Prostate gland (tissue), 2 donors: ENCODE measurements around the gene UNC5C. TPM values are rescaled to one million over a fixed set of nuclear protein-coding genes. Genes with fewer than 3 reads are reported as not detected.

ENCODE experiments used
- DNase-seq: peaks from one replicate; pipeline ENCODE4 v3.0.0-alpha.2; 2019; ENCODE audit warnings: low spot score
- H3K27ac ChIP-seq, 2 donors: fragments of 200-600 bp; sonication (generic); 2 replicates each; pipeline ENCODE4 v1.5.1; 2017 to 2019
- H3K27me3 ChIP-seq: fragments of 200-600 bp; sonication (generic); replicated peaks from 2 replicates; pipeline ENCODE4 v1.5.1; 2019; ENCODE audit not compliant: insufficient read depth
- H3K36me3 ChIP-seq, 2 donors: fragments of 200-600 bp; sonication (generic); 1 replicate in 1 of 2; 2 replicates in 1 of 2; pipeline versions ENCODE4 v1.5.1 to v1.8.1; 2017 to 2019
- H3K4me1 ChIP-seq: fragments of 200-600 bp; sonication (generic); replicated peaks from 2 replicates; pipeline ENCODE4 v1.5.1; 2019
- H3K4me3 ChIP-seq, 2 donors: fragments of 200-600 bp; sonication (generic); 2 replicates each; pipeline ENCODE4 v1.5.1; 2017 to 2019
- H3K9me3 ChIP-seq: fragments of 200-600 bp; sonication (generic); 2 replicates; pipeline ENCODE4 v1.5.1; 2017
- POLR2A ChIP-seq: fragments of 450-650 bp; IDR thresholded peaks from one replicate; pipeline ENCODE4 v1.6.1; 2016; ENCODE audit warnings: antibody characterized with exemption, mild to moderate bottlenecking
- POLR2AphosphoS5 ChIP-seq: sonication (generic); formaldehyde crosslinking; IDR thresholded peaks from one replicate; pipeline ENCODE4 v1.6.1; 2017; ENCODE audit warnings: antibody characterized with exemption
- WGBS: methylation state at CpG from one replicate; pipeline ENCODE4 v1.1.5; 2018; 5-methylcytosine and 5-hydroxymethylcytosine counted together
- intact Hi-C: fragments of 100-400 bp; cut with DNase I; formaldehyde crosslinking; loops from one replicate; pipeline ENCODE4 v1.14.2; 2022
- total RNA-seq, 2 donors: library from RNA; depleted of rRNA; stranded (reverse); fragments of >200 nt; gene quantifications; one replicate each; pipeline ENCODE4 v1.1.0, GENCODE V29; 2016
- TF ChIP-seq, protein P1 (sequence below), 4 experiments: fragments of 200-600 bp in 2 of 4; fragments of 450-650 bp in 2 of 4; sonication (generic) in 2 of 4; IDR thresholded peaks; 1 replicate in 3 of 4; 2 replicates in 1 of 4; pipeline ENCODE4 v1.5.1; 2016 to 2019; ENCODE audit warnings: antibody characterized with exemption in 4 of 4, mild to moderate bottlenecking in 2 of 4, moderate library complexity in 2 of 4

UNC5C gene
- total RNA-seq, 2 donors from 2014 or later, result 1.8 to 15.5 TPM

DNA sequence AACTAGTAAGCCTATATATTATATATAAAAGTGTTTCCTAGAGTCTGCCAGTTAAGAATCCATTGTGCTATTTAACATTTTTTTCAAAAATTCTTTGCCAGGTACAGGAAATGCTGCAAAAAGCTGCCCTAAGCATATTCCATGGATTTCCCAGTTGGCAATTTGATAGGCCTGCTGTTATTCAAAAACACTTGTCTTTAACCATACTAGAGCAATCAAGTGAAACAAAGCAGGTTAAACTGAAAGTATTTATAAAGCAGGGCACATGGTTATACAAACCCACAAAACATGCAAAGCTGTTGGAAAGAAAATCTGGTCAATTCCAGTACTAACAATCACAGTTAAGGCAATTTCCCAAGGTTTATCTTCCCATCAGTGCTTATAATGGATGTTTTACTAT is 159.9 kb downstream of the UNC5C start:
- Histone ChIP-seq H3K36me3 (no peaks in the 10 kb centered on the region), H3K4me3 (no peak overlapping the region), H3K27me3 (no peaks in the 10 kb centered on the region), H3K27ac (no peak overlapping the region), H3K4me1 (no peaks in the 10 kb centered on the region), H3K9me3 (no peaks in the 10 kb centered on the region)
- TF ChIP-seq POLR2AphosphoS5, result no peak
- TF ChIP-seq, protein P1, sequence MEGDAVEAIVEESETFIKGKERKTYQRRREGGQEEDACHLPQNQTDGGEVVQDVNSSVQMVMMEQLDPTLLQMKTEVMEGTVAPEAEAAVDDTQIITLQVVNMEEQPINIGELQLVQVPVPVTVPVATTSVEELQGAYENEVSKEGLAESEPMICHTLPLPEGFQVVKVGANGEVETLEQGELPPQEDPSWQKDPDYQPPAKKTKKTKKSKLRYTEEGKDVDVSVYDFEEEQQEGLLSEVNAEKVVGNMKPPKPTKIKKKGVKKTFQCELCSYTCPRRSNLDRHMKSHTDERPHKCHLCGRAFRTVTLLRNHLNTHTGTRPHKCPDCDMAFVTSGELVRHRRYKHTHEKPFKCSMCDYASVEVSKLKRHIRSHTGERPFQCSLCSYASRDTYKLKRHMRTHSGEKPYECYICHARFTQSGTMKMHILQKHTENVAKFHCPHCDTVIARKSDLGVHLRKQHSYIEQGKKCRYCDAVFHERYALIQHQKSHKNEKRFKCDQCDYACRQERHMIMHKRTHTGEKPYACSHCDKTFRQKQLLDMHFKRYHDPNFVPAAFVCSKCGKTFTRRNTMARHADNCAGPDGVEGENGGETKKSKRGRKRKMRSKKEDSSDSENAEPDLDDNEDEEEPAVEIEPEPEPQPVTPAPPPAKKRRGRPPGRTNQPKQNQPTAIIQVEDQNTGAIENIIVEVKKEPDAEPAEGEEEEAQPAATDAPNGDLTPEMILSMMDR (IDR thresholded peaks at IDR 0.05), result no peak
- TF ChIP-seq POLR2A, result no peak
- no peak for DNase-seq
- intact Hi-C loops, result no loop called here

DNA sequence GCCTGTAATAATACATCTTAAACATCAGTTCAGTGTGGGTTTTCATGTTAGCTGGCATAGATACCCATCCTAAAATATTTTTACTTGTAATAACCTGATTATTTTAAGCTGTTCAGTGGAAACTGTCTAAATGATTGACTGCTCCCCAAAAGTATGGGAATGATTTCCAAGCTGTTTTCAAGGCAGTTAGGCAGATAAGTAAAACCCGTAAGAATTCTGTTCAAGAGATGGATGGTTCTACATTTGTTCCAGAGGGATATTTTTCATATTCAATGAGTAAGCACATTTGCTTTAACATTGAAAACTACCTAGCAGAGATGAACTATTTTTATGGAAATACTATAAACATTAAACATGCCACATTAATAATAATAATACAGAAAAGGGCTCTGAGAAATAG is 161.1 kb downstream of the UNC5C start:
- Histone ChIP-seq H3K27me3 (no peaks in the 10 kb centered on the region), H3K4me3 (no peak overlapping the region), H3K36me3 (no peaks in the 10 kb centered on the region), H3K9me3 (no peaks in the 10 kb centered on the region), H3K4me1 (no peaks in the 10 kb centered on the region), H3K27ac (no peak overlapping the region)
- WGBS, result 92% methylated on average over 1 of the region's 1 CpG
- no peak for DNase-seq
- TF ChIP-seq, protein P1 (IDR thresholded peaks at IDR 0.05), result no peak
- intact Hi-C loops, result no loop called here

DNA sequence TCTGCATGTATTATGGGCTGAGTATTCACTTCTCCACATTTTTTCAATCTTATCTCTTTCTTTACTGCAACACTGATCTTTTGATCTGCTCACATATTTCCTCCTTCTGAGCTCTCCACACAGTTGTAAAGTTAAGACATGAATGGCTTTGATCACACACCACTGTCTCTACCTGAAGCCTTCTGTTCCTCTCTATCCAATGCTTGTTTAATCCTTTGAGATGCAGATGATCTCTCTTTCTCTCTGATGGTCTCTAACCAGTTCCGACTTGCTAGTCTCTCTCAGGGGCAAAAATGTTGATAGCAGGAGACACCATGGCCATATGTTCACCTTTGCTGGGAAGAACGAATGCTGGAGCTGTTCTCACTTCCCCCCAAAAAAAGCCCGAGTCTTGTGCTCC is 162.4 kb downstream of the UNC5C start:
- intact Hi-C loops, result no loop called here
- Histone ChIP-seq H3K9me3 (no peaks in the 10 kb centered on the region), H3K36me3 (no peaks in the 10 kb centered on the region), H3K27ac (no peak overlapping the region), H3K4me1 (no peaks in the 10 kb centered on the region), H3K27me3 (no peaks in the 10 kb centered on the region), H3K4me3 (no peak overlapping the region)
- DNase-seq, result no peak
- 58% methylated on average over 3 of the region's 3 CpGs for WGBS
- TF ChIP-seq POLR2AphosphoS5 (no peak), POLR2A (no peak)
- TF ChIP-seq, protein P1 (IDR thresholded peaks at IDR 0.05), result no peak

DNA sequence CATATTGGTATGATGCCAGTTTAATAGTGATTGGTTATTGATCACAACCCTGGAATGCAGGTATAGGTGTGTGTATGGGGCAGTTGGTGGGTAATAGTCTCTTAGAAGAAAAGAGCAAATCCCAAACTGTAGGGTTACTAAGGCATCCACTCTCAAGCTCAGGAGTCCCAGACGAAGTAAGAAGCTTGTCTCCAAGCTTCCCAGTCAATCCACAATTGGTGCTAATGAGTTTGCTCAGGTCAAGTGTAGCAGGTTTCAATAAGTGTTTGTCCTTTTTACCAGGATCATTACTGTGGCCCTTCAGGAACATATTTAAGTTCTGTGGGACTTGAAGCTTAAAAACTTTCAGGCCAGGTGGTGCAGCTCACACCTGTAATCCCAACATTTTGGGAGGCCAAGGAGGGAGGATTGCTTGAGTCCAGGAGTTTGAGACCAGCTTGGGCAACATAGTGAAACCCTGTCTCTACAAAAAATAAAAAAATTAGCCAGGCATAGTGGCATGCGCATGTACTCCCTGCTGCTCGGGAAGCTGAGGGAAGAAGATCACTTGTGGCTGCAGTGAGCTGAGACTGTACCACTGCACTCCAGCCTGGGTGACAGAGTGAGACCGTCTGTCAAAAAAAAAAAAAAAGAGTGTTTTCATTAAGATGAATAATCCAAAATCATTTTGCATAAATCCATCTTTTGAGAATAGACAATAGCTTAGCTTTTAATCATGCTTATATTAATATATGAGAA is 166.8 kb downstream of the UNC5C start:
- H3K27me3 ChIP-seq, result no peaks in the 10 kb centered on the region
- no peak overlapping the region for H3K4me3 ChIP-seq
- no peak for DNase-seq
- TF ChIP-seq POLR2AphosphoS5 (no peak), POLR2A (no peak)
- TF ChIP-seq, protein P1 (IDR thresholded peaks at IDR 0.05), result no peak
- no peak overlapping the region for H3K27ac ChIP-seq
- intact Hi-C loops, result no loop called here
- no peaks in the 10 kb centered on the region for H3K9me3 ChIP-seq
- H3K4me1 ChIP-seq, result no peaks in the 10 kb centered on the region
- 92% methylated on average over 4 of the region's 4 CpGs for WGBS
- no peaks in the 10 kb centered on the region for H3K36me3 ChIP-seq

DNA sequence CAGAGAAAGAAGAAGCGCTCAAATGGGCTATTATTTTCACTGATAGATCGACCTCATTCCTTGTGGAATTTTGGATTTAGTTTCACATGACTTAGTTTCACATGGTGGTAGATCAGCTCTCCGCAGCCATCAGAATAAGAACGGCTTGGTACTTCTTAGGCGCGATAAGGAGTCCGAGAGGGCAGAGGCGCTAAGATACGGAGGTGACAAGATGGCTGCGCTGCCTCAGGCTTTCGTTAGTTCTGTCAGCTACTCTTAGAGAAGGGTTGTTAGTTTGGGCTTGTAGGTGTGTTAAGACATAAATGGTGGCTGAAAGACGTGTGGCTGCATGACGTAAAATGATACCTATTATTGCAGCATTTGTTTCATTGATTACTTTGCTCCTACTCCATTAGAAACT is 169.1 kb downstream of the UNC5C start:
- no peaks in the 10 kb centered on the region for H3K4me1 ChIP-seq
- WGBS, result 97% methylated on average over 13 of the region's 13 CpGs
- no peak overlapping the region for H3K4me3 ChIP-seq
- intact Hi-C loops, result no loop called here
- no peaks in the 10 kb centered on the region for H3K27me3 ChIP-seq
- no peaks in the 10 kb centered on the region for H3K9me3 ChIP-seq
- no peaks in the 10 kb centered on the region for H3K36me3 ChIP-seq
- TF ChIP-seq POLR2A (no peak), POLR2AphosphoS5 (no peak)
- TF ChIP-seq, protein P1 (IDR thresholded peaks at IDR 0.05), result no peak
- H3K27ac ChIP-seq, result no peak overlapping the region
- DNase-seq, result no peak
